NT2/D1 (cell line): ENCODE data around the gene HNRNPC.

ENCODE experiments used
- SUZ12 ChIP-seq: IDR thresholded peaks from 2 replicates; pipeline ENCODE4 v1.6.1; 2011; ENCODE audit not compliant: insufficient read length, insufficient read depth; ENCODE audit errors: extremely low read depth
- YY1 ChIP-seq: IDR thresholded peaks from 2 replicates; pipeline ENCODE4 v1.6.1; 2011; ENCODE audit not compliant: insufficient read length, insufficient read depth
- ZNF274 ChIP-seq: IDR thresholded peaks from 2 replicates; pipeline ENCODE4 v1.6.1; 2011; ENCODE audit warnings: mild to moderate bottlenecking, low read depth, low read length

- TF ChIP-seq YY1 = no peak
- no peak for TF ChIP-seq ZNF274
- no peak for TF ChIP-seq SUZ12
Measured at GRCh38 chr14:21226467-21226866, 42.8 kb downstream of the HNRNPC start.
